Measurements from ENCODE around the gene PTPRN2. TPM values are rescaled to one million over a fixed set of nuclear protein-coding genes. Genes with fewer than 3 reads are reported as not detected.
"Not testable (repeated sequence)": the region's sequence is repeated elsewhere in the genome, so short reads cannot be mapped to it uniquely, and the experiment has no call there.

PTPRN2 gene
- total RNA-seq, 2 experiments from 2014 or later: 4.7 to 4.8 TPM

- no peaks in the 10 kb centered on the region for H3K36me3 Mint-ChIP-seq (ENCODE audit: low read depth)
- ChIA-PET POLR2A (no interaction called here), CTCF (no interaction called here)
Observed at GRCh38 chr7:158535079-158535478, 52.5 kb downstream of the PTPRN2 start.

GRCh38 chr7:158534598-158534997 lies 53.0 kb downstream of the PTPRN2 start:
- Mint-ChIP-seq H3K4me1 (no peaks in the 10 kb centered on the region), H3K36me3 (ENCODE audit: low read depth) (no peaks in the 10 kb centered on the region), H3K27me3 (no peaks in the 10 kb centered on the region), H3K4me3 (no peak overlapping the region), H3K9me3 (peaks cover 3% of the 10 kb centered on the region), H3K27ac (no peak overlapping the region)
- no peak for DNase-seq
- POLR2A ChIA-PET: no interaction called here
- CTCF ChIA-PET: no interaction called here

More at GRCh38 chr7:158535079-158535478, 52.5 kb downstream of the PTPRN2 start:
- H3K27ac Mint-ChIP-seq: no peak overlapping the region
- no peak for DNase-seq
- peaks cover 3% of the 10 kb centered on the region for H3K9me3 Mint-ChIP-seq
- H3K27me3 Mint-ChIP-seq: no peaks in the 10 kb centered on the region
- H3K4me1 Mint-ChIP-seq: no peaks in the 10 kb centered on the region
- H3K4me3 Mint-ChIP-seq: no peak overlapping the region

GRCh38 chr7:158534134-158534515 lies 53.5 kb downstream of the PTPRN2 start:
- H3K27ac Mint-ChIP-seq; H3K36me3 Mint-ChIP-seq (ENCODE audit: low read depth); POLR2A ChIA-PET; H3K9me3 Mint-ChIP-seq; H3K4me1 Mint-ChIP-seq; CTCF ChIA-PET; H3K27me3 Mint-ChIP-seq; DNase-seq; H3K4me3 Mint-ChIP-seq: not testable (repeated sequence)

GRCh38 chr7:158533386-158534133 lies 54.1 kb downstream of the PTPRN2 start:
- Mint-ChIP-seq H3K36me3 (ENCODE audit: low read depth) (no peaks in the 10 kb centered on the region), H3K4me3 (no peak overlapping the region), H3K9me3 (peaks cover 3% of the 10 kb centered on the region), H3K27me3 (no peaks in the 10 kb centered on the region), H3K4me1 (no peaks in the 10 kb centered on the region), H3K27ac (no peak overlapping the region)
- no peak for DNase-seq
- POLR2A ChIA-PET: no interaction called here
- CTCF ChIA-PET: no interaction called here

GRCh38 chr7:158532093-158532627 lies 55.5 kb downstream of the PTPRN2 start:
- Mint-ChIP-seq H3K27me3 (no peaks in the 10 kb centered on the region), H3K4me1 (no peaks in the 10 kb centered on the region), H3K9me3 (peaks cover 3% of the 10 kb centered on the region), H3K36me3 (ENCODE audit: low read depth) (no peaks in the 10 kb centered on the region), H3K27ac (no peak overlapping the region), H3K4me3 (no peak overlapping the region)
- no peak for DNase-seq
- ChIA-PET POLR2A (no interaction called here), CTCF (no interaction called here)

GRCh38 chr7:158531661-158532060 lies 56.0 kb downstream of the PTPRN2 start:
- Mint-ChIP-seq H3K4me1 (no peaks in the 10 kb centered on the region), H3K4me3 (no peak overlapping the region), H3K27ac (no peak overlapping the region), H3K36me3 (ENCODE audit: low read depth) (no peaks in the 10 kb centered on the region), H3K9me3 (peaks cover 3% of the 10 kb centered on the region), H3K27me3 (no peaks in the 10 kb centered on the region)
- ChIA-PET CTCF (no interaction called here), POLR2A (no interaction called here)
- no peak for DNase-seq

- DNase-seq: no peak
- no peaks in the 10 kb centered on the region for H3K27me3 Mint-ChIP-seq
- no peaks in the 10 kb centered on the region for H3K4me1 Mint-ChIP-seq
- POLR2A ChIA-PET: no interaction called here
- H3K27ac Mint-ChIP-seq: no peak overlapping the region
- CTCF ChIA-PET: no interaction called here
- H3K36me3 Mint-ChIP-seq (ENCODE audit: low read depth): no peaks in the 10 kb centered on the region
- no peak overlapping the region for H3K4me3 Mint-ChIP-seq
- H3K9me3 Mint-ChIP-seq: peaks cover 3% of the 10 kb centered on the region
Observed at GRCh38 chr7:158530800-158531609, 56.6 kb downstream of the PTPRN2 start.

GRCh38 chr7:158529181-158530096 lies 58.2 kb downstream of the PTPRN2 start:
- CTCF ChIA-PET: no interaction called here
- H3K9me3 Mint-ChIP-seq: peaks cover 1% of the 10 kb centered on the region
- H3K4me1 Mint-ChIP-seq: no peaks in the 10 kb centered on the region
- no peaks in the 10 kb centered on the region for H3K36me3 Mint-ChIP-seq (ENCODE audit: low read depth)
- POLR2A ChIA-PET: no interaction called here
- DNase-seq: no peak
- H3K27me3 Mint-ChIP-seq: no peaks in the 10 kb centered on the region
- no peak overlapping the region for H3K27ac Mint-ChIP-seq
- no peak overlapping the region for H3K4me3 Mint-ChIP-seq

- ChIA-PET POLR2A (no interaction called here), CTCF (no interaction called here)
- H3K27ac Mint-ChIP-seq: no peak overlapping the region
- no peak for DNase-seq
- H3K36me3 Mint-ChIP-seq (ENCODE audit: low read depth): no peaks in the 10 kb centered on the region
- H3K9me3 Mint-ChIP-seq: no peaks in the 10 kb centered on the region
- H3K4me1 Mint-ChIP-seq: no peaks in the 10 kb centered on the region
- no peaks in the 10 kb centered on the region for H3K27me3 Mint-ChIP-seq
- no peak overlapping the region for H3K4me3 Mint-ChIP-seq
Observed at GRCh38 chr7:158527915-158528502, 59.6 kb downstream of the PTPRN2 start.

GRCh38 chr7:158527495-158527894 lies 60.1 kb downstream of the PTPRN2 start:
- CTCF ChIA-PET: no interaction called here
- POLR2A ChIA-PET: no interaction called here

GRCh38 chr7:158527038-158527437 lies 60.6 kb downstream of the PTPRN2 start:
- Mint-ChIP-seq H3K27me3 (no peaks in the 10 kb centered on the region), H3K4me3 (no peak overlapping the region), H3K4me1 (no peaks in the 10 kb centered on the region), H3K9me3 (peaks cover 4% of the 10 kb centered on the region), H3K27ac (no peak overlapping the region), H3K36me3 (ENCODE audit: low read depth) (no peaks in the 10 kb centered on the region)
- DNase-seq: no peak
- CTCF ChIA-PET: no interaction called here
- POLR2A ChIA-PET: no interaction called here

More at GRCh38 chr7:158527495-158527894, 60.1 kb downstream of the PTPRN2 start:
- H3K4me1 Mint-ChIP-seq: no peaks in the 10 kb centered on the region
- H3K9me3 Mint-ChIP-seq: peaks cover 4% of the 10 kb centered on the region
- no peak overlapping the region for H3K4me3 Mint-ChIP-seq
- no peaks in the 10 kb centered on the region for H3K36me3 Mint-ChIP-seq (ENCODE audit: low read depth)
- H3K27ac Mint-ChIP-seq: no peak overlapping the region
- DNase-seq: no peak
- no peaks in the 10 kb centered on the region for H3K27me3 Mint-ChIP-seq

GRCh38 chr7:158526531-158526930 lies 61.1 kb downstream of the PTPRN2 start:
- CTCF ChIA-PET: no interaction called here
- POLR2A ChIA-PET: no interaction called here
- H3K9me3 Mint-ChIP-seq: peaks cover 4% of the 10 kb centered on the region
- H3K4me3 Mint-ChIP-seq: no peak overlapping the region
- H3K36me3 Mint-ChIP-seq (ENCODE audit: low read depth): no peaks in the 10 kb centered on the region
- no peaks in the 10 kb centered on the region for H3K27me3 Mint-ChIP-seq
- DNase-seq: no peak
- H3K4me1 Mint-ChIP-seq: no peaks in the 10 kb centered on the region
- no peak overlapping the region for H3K27ac Mint-ChIP-seq
